ENCODE results near the gene METTL23. TPM values are rescaled to one million over a fixed set of nuclear protein-coding genes. Genes with fewer than 3 reads are reported as not detected.
A peak's percentile ranks its signal among the peaks of the same experiment; 100 is the strongest.
"Not testable (repeated sequence)": the region's sequence is repeated elsewhere in the genome, so short reads cannot be mapped to it uniquely, and the experiment has no call there.

Gene METTL23
- polyA plus RNA-seq, 1 experiment: 54.4 TPM

DNA sequence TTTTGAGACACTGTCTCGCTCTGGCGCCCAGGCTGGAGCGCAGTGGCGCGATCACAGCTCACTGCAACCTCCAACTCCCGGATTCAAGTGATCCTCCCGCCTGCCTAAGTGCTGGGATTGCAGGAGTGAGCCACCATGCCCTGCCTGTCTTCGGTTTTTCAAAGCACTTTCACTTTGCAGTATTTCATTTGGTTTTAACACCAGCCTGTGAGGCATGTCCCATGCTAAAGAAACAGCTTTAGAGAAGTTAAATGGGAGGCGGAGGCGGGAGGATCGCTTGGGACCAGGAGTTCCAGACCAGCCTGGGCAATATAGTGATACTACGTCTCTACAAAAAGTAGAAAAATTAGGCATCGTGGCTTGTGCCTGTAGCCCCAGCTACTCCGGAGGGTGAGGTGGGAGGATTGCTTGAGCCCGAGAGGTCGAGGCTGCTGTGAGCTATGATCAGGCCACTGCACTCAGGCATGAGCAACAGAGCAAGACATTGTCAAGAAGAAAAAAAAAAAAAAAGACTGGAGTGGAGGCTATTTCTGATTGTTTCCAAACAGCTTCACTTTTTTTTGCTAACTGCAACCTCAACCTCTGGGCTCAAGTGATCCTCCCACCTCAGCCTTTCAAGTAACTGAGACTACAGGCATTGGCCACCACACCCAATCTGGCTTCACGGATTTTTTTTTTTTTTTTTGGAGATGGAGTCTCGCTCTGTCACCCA, 1.3 kb downstream of the METTL23 start:
- Histone ChIP-seq H3K27ac (ENCODE audit: low read depth, low read length) (peak overlapping the region; percentile 94), H3K4me3 (ENCODE audit: low read depth, low read length) (peak overlapping the region; percentile 93), H3K27me3 (ENCODE audit: control insufficient read depth, insufficient read depth, low read length) (no peaks in the 10 kb centered on the region), H3K9me3 (ENCODE audit: control insufficient read depth, insufficient read depth, low read length) (no peaks in the 10 kb centered on the region; the same call in 1 of the 2 replicates)
- TF ChIP-seq CTCF (IDR thresholded peaks at IDR 0.05; ENCODE audit: low read depth, low read length): no peak
- POLR2A ChIA-PET: interaction anchor here (0.5 to 4.1 kb wide), 4 partner anchors 9 to 16 kb away, joined by 3 to 41 read pairs (median 9); partner anchors contain the start of genes MFSD11 and SRSF2
- DNase-seq (ENCODE audit: low read depth, low spot score): no peak
- CTCF ChIA-PET: interaction anchor here (0.6 to 2.1 kb wide), 6 partner anchors 8 to 339 kb away, joined by 3 to 7 read pairs (median 3); no protein-coding TSS in a partner anchor

- H3K4me3 ChIP-seq (ENCODE audit: low read depth, low read length); H3K27ac ChIP-seq (ENCODE audit: low read depth, low read length); DNase-seq (ENCODE audit: low read depth, low spot score); H3K9me3 ChIP-seq (ENCODE audit: control insufficient read depth, insufficient read depth, low read length); H3K27me3 ChIP-seq (ENCODE audit: control insufficient read depth, insufficient read depth, low read length): not testable (repeated sequence)
- CTCF ChIA-PET: interaction anchor here (1.5 kb wide), 1 partner anchor 16 kb away, joined by 5 read pairs; no protein-coding TSS in a partner anchor
- POLR2A ChIA-PET: interaction anchor here (2.1 kb wide), 1 partner anchor 15 kb away, joined by 6 read pairs; no protein-coding TSS in a partner anchor
Observed at GRCh38 chr17:76731800-76732733, 5.4 kb downstream of the METTL23 start.

DNA sequence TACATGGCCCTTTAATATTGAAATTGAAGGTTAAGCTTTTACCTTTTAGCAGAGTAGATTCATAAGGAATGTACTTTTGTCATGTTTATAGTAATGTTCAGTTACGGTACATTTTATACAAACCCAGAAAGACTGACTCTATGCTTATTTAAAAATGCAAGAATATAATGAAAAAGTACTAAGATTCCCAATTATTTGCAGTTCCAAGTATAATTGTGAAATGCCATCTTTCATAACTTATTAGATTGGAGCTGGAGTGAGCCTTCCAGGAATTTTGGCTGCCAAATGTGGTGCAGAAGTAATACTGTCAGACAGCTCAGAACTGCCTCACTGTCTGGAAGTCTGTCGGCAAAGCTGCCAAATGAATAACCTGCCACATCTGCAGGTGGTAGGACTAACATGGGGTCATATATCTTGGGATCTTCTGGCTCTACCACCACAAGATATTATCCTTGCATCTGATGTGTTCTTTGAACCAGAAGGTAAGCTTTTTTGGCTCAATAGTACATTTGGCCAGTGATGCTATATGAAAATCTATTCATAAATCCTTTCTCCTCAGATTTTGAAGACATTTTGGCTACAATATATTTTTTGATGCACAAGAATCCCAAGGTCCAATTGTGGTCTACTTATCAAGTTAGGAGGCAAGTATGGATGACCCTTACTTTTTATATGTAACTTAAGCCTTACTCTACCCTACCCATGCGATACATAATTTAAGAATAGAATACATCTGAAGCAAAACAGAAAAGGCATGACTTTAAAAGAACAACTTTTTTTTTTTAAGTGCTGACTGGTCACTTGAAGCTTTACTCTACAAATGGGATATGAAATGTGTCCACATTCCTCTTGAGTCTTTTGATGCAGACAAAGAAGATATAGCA, 6.3 kb downstream of the METTL23 start:
- H3K4me3 ChIP-seq (ENCODE audit: low read depth, low read length): no peak overlapping the region
- DNase-seq (ENCODE audit: low read depth, low spot score): no peak
- CTCF ChIA-PET: interaction anchor here (1.5 kb wide), 1 partner anchor 17 kb away, joined by 5 read pairs; no protein-coding TSS in a partner anchor
- POLR2A ChIA-PET: interaction anchor here (2.1 kb wide), 1 partner anchor 16 kb away, joined by 6 read pairs; no protein-coding TSS in a partner anchor
- no peaks in the 10 kb centered on the region for H3K27me3 ChIP-seq (ENCODE audit: control insufficient read depth, insufficient read depth, low read length)
- H3K27ac ChIP-seq (ENCODE audit: low read depth, low read length): no peak overlapping the region
- H3K9me3 ChIP-seq (ENCODE audit: control insufficient read depth, insufficient read depth, low read length): no peaks in the 10 kb centered on the region; the same call in 1 of the 2 replicates
- no peak for TF ChIP-seq CTCF (IDR thresholded peaks at IDR 0.05; ENCODE audit: low read depth, low read length)

DNA sequence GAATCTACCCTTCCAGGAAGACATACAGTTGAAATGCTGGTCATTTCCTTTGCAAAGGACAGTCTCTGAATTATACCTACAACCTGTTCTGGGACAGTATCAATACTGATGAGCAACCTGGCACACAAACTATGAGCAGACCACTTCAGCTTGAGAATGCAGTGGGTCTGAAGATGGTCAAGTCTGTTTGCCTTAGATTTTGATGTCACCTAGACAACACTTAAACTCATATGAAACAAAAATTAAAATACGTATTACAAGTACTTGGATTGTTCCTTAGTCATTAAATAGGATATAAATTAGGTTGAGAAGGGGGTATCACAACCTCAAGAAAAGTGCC, 6.9 kb downstream of the METTL23 start:
- POLR2A ChIA-PET: no interaction called here

More for the DNA sequence above, 6.9 kb downstream of the METTL23 start:
- H3K27ac ChIP-seq (ENCODE audit: low read depth, low read length): no peak overlapping the region
- no peaks in the 10 kb centered on the region for H3K27me3 ChIP-seq (ENCODE audit: control insufficient read depth, insufficient read depth, low read length)
- TF ChIP-seq CTCF (IDR thresholded peaks at IDR 0.05; ENCODE audit: low read depth, low read length): no peak
- H3K9me3 ChIP-seq (ENCODE audit: control insufficient read depth, insufficient read depth, low read length): no peaks in the 10 kb centered on the region; the same call in 1 of the 2 replicates
- H3K4me3 ChIP-seq (ENCODE audit: low read depth, low read length): no peak overlapping the region
- CTCF ChIA-PET: interaction anchor here (1.5 kb wide), 2 partner anchors 18 to 211 kb away, joined by 4 to 5 read pairs; no protein-coding TSS in a partner anchor
- DNase-seq (ENCODE audit: low read depth, low spot score): no peak

All from AG04450 (cell line).